Left forelimb (tissue), 1 donor: ENCODE results near the gene ELFN2.
"Not testable (repeated sequence)": the region's sequence is repeated elsewhere in the genome, so short reads cannot be mapped to it uniquely, and the experiment has no call there.

Source experiments
- DNase-seq: peaks from one replicate; pipeline ENCODE4 v3.0.0-alpha.2; 2018; ENCODE audit warnings: low spot score

Gene ELFN2

DNA sequence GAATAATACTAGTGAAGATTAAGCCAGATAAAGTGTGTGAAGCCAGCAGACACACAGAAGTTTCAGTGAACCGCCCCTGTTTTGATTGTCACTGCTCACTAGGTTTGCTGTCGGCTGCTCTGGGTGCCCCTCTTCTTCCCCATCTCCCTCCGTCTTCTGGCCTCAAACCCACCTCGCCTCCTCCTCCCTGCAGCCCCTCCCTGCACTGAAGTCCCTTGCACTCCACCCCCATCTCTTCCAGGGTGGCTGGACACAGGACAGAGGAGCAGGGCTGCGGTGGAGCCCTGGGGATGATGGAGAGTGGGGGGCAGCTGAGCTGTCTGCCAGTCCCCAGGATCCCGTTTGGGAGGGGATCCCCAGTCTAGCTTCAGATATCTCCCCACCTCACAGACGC, 91.5 kb downstream of the ELFN2 start:
- no peak for DNase-seq

DNA sequence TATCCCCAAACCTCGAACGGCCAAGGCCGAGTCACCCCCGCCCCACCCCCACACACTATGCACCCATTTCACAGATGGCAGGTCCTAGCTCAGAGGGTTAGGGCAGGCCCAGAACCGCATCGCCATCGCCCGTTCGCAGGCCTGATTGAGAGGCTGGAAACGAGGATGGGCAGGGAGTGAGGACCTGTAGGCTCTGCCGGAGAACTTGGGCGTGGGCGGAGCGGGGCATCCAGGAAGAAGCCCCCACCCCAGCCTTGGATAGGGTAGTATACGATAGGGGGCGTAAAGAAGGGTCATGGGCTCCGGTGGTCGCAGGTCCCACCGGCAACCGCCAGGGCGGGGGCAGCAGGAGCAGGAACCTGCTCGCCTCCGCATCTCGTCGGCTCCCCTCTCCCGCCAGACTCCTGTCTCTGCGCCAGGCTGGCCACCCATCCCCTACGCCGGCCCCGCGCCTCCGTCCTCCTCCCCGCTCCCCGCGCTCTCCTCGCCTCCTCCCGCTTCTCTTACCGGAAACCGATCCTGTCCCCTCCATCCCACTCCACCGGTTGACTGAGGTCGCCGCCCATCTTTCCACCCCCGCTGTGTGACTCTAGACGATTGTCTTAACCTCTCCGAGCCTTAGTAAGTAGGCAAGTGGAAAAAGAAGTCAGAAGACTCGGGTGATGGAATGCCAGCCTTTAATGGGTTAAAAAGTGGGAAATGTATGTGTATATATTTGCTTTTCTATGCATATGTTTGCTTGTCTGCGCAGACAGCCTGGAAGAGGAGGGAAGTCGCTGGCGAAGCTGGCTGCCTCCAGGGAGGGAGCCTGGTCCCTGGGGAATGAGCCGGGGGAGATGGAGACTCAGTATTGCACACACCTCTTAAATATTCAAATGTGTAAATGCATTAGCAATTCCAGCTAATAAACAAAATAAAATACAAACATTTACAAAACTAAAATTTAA, 92.1 kb downstream of the ELFN2 start:
- DNase-seq, result no peak

DNA sequence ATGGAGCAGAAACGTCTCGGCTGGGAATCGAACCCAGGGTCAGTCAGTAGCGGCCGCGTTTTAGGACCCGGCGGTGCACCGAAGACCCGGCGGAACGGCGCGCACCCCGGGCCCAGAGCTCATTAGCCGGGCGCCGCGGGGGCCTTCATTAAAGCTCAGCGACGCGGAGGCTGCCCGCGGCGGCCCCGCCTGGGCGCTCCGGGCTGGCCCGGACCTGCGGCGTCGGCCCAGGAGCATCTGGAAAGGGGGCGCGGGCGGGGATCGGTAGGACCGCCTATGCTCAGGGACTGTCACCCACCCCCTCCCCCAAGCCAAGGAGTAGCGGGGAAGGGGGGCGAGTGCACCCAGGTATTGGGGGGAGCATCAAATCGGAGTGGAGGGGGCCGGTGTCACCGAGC, 92.8 kb downstream of the ELFN2 start:
- no peak for DNase-seq

GRCh38 chr22:37333724-37334460, 93.4 kb downstream of the ELFN2 start:
- no peak for DNase-seq

DNA sequence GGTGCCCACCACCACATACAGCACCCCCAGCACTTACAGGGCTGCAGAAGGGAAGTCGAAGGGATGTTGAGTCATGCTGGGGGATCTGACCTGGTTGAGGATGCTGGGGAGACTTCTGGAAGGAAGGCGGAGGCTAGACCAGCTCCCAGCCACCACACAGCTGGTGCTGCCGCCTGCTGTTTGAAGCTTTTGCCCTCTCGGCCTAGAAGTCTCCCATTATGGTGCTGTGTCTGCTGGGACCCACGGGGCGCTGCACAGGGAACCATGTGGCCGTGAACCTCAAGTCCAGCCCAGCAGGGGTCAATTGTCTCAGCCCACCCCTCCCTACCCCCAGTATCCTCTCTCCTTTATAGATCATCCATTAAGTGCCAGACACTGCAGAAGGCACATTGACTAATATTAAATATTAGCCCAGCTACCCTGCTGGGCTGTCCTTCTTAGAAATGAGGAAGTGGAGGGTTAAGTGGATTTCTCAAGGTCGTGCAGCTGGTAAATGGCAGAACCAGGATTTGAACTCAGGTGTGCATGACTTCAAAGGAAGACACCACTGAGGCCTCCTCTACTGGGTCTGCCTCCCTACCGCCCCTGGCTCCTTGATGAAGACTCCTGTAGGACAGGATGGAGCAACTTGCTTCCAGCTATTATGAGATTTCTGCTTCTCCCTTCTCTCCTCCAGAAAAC, 95.3 kb downstream of the ELFN2 start:
- no peak for DNase-seq

- DNase-seq, result no peak
These were observed 96.2 kb downstream of the ELFN2 start for GRCh38 chr22:37331034-37331428.

DNA sequence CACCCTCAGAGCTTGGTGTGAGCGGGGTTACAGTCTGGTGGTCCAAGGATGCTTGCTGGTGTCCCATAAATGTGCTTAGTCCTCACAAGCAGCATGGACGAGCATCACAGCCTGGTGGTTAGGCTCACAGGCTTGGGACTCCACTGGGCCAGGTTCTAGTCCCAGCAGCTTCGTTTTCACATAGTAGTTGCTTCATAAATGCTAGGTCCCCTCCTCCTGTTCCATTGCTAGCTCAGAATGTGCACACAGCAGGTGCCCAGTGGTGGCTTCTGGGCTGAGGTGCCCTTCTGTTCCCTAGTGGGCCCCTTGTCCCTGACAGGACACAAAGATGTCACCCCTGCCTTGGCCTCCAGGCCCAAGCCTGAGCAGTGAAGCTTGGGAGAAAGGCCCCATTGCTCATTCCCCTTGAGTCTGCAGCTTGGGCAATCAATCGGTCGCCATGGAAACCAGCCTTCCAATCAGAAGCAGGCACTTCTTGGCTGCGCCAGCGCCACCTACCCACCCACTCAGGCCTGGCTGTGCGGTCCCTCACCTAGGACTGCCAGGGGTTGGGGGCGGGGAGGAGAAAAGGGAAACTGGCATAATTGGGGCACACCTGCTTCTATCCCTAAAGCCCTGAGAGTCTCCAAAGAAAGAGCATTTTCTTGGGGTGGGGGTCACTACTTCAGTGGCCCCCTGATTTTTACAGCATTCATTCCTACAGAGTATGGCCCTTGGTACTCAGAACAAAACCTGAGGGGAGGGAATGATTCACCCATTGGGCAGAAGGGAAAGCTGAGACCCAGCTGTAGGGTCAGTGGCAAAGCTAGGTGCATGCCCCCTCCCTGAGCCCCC, 96.9 kb downstream of the ELFN2 start:
- no peak for DNase-seq

- DNase-seq, result no peak
These were observed 97.8 kb downstream of the ELFN2 start for GRCh38 chr22:37329238-37330140.

DNA sequence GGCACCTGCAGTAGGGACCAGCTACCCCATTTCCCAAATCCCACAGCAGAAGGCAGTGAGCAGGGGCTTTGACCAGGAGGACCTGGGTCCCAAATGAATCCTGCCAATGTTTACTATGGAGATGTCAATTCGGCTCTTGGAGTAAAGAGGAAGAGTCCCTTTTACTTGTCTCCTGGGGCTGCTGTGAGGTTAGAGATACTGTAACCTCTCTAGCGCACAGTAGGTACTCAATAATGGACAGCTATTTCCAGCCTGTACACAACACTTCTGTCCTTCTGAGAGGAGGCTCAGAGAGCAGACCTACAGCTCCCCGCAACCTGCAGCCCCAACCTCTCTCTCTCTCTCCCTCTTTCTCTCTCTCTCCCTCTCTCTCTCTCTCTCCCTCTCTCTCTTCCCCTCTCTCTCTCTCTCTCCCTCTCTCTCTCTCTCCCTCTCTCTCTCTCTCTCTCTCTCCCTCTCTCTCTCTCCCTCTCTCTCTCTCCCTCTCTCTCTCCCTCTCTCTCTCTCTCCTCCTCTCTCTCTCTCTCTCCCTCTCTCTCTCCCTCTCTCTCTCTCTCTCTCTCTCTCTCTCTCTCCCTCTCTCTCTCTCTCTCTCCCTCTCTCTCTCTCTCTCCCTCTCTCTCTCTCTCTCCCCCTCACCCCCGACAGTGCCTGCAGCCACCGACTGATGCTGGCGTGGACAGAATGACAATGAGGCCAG, 98.6 kb downstream of the ELFN2 start:
- DNase-seq, result not testable (repeated sequence)

DNA sequence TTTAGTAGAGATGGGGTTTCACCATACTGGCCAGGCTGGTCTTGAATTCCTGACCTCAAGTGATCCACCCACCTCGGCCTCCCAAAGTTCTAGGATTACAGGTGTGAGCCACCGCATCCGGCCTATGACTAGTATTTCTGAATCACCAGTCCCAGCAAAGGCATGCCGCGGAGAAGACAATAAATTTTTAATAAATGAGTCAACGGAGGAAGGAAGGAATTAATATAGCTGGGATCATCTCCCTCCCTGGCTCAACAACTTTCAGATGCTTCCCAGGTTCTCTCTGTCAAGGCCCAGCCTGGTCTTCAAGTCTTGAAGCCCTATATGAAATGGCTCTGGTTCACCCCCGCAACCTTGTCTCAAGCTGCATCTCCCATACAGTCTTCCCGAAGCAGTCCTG, 99.3 kb downstream of the ELFN2 start:
- DNase-seq, result no peak

GRCh38 chr22:37326726-37327125, 100.6 kb downstream of the ELFN2 start:
- no peak for DNase-seq

- DNase-seq, result no peak
These were observed 102.3 kb downstream of the ELFN2 start for GRCh38 chr22:37325039-37325395.

GRCh38 chr22:37324340-37325038, 102.8 kb downstream of the ELFN2 start:
- DNase-seq, result no peak

DNA sequence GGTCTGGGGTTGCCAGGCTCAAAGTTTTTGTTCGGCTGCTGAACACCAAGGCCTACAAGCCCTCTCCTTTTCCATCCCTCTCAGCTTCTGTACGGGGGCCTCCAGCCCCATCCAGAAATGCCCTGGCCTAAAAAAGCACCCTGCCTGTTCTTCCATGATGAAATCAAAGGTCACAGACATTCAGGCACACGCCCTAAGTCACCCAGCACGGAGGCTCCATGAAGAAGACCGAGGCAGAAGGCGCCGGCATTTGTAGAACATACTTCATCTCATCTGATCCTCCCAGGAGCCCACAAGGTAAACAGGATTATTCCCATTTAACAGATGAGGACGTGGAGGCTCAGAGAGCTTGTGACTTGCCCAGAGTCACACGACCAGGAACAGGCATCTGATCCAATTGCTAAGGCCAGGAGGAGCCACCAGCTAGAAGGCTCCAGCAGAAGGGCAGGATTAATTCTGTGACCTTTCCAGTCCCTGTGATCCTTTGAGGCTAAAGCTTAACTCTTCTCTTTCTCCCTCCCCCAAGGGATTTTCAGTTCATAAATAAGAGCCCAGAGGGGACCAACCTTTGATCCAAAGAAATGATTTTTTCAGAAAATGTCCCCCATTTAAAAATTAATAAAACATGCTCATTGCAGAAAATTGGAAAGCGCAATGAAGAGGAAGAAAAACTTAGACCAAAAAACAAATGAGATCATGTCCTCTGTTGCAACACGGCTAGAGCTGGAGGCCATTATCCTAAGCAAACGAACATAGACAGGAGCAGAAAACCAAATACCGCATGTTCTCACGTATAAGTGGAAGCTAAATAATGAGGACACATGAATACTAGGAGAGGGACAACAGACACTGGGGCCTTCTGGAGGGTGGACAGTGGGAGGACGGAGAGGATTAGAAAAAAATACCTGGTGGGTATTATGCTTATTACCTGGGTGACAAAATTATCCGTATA, 106.3 kb downstream of the ELFN2 start:
- DNase-seq, result no peak

DNA sequence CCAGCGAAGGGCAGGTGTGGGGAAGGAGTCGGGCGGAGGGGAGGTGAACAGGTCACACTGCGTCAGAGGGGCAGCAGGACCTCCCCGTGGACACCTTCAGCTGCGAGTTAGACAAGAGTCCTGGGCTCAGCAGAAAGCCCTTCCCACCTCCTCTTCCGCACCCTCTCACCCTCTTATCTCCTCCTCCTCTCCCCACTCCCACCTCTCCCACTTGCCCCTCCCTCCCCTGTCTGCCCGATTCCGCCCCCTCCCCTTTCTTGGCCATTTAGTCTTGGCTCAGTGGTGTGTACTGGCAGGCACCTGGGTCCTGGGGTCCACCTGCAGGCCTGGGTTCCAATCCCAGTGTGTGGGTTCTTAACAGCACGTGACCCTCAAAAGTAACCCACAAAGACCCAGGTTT, 107.8 kb downstream of the ELFN2 start:
- DNase-seq, result no peak

DNA sequence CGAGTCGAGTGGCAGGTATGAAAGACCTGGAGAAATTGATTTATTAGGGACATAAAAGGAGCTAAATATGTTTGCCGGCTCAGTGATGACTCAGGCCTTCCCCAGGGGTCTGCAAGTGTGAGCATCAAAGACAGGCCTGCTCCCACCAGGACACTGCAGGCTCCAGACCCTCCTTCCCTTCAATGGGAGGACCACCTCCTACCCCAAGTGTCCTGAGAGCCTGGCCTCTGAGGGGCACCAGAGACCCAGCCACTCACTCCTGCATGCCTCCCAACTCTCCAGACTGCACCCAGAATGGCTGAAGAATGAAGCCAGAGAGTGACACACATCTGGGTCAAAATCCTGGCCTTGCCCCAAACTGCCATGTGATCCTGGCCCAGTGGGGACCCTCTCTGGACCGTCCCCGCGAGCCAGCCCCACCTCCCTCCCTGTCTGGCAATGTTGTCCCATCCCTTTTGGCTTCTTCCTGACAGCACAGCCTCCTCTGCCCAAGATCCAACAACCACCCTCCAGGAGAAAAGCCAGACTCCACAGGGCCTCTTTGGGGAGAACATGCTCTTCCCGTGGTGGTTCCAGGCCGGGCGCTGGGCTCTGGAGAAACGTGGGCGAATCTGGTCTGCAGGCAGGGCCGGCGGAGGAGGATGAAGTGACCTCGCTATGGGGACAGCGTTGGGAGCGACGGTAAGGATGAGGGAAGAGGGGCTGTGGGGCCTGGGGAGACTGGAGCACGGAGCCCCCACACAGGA, 108.7 kb downstream of the ELFN2 start:
- no peak for DNase-seq
